HepG2 (cell line): ENCODE results near the gene TIMM13. TPM values are rescaled to one million over a fixed set of nuclear protein-coding genes. Genes with fewer than 3 reads are reported as not detected.

Source experiments
- ATAC-seq: fragments of 200-7000 bp; cut with Tn5 transposase; 3 replicates; pipeline ENCODE4 v1.9.1; 2020; ENCODE audit warnings: mild to moderate bottlenecking, moderate library complexity
- BruUV-seq: library from RNA; stranded (reverse); fragments of 400-500 nt; replicated peaks from 2 replicates; lab custom pipeline; 2021; lab: Mats Ljungman, UMichigan
- CTCF ChIA-PET: fragments of 300-600 bp; formaldehyde crosslinking; extraction: SDS; loops from one replicate; lab custom pipeline; 2021; ENCODE audit warnings: low total read pairs, inconsistent platforms, low intra/inter-chr PET ratio; lab: Yijun Ruan, JAX
- POLR2A ChIA-PET: fragments of 350-600 bp; sonication (Branson Sonifier 250); formaldehyde crosslinking; loops from one replicate; lab custom pipeline; 2020; ENCODE audit warnings: antibody characterized with exemption, inconsistent platforms; lab: Yijun Ruan, JAX
- DNase-seq: peaks from one replicate; pipeline ENCODE4 v3.0.0-alpha.2; 2015; ENCODE audit warnings: low spot score
- FAIRE-seq: peaks from 3 replicates; lab custom pipeline; 2011; peaks lifted over from hg19 to GRCh38; lab: Jason Lieb, UNC
- H2AFZ ChIP-seq: one replicate; pipeline ENCODE4 v1.6.1; 2011; ENCODE audit warnings: low read length, inconsistent platforms
- H3K27ac ChIP-seq: fragments of 300-600 bp; 3 replicates; pipeline ENCODE4 v1.8.0; 2011; ENCODE audit warnings: mixed run types, mild to moderate bottlenecking, mixed read lengths, low read length, inconsistent platforms; ENCODE audit not compliant: insufficient read depth; ENCODE audit errors: extremely low read length
- H3K27me3 ChIP-seq, 2 experiments: fragments of 200-600 bp in 1 of 2; 2 replicates in 1 of 2; 3 replicates in 1 of 2; pipeline versions ENCODE4 v1.6.0 to v1.8.0; 2011; ENCODE audit warnings: low read length in 2 of 2, mild to moderate bottlenecking in 2 of 2, moderate library complexity in 2 of 2, inconsistent platforms in 1 of 2; ENCODE audit not compliant: insufficient read depth in 2 of 2, control insufficient read depth in 1 of 2
- H3K36me3 ChIP-seq, 2 experiments: fragments of 200-600 bp in 1 of 2; replicated peaks in 1 of 2; 2 replicates in 1 of 2; 3 replicates in 1 of 2; pipeline versions ENCODE4 v1.5.1 to v1.8.0; 2011; ENCODE audit warnings: low read length in 2 of 2, inconsistent platforms in 1 of 2; ENCODE audit not compliant: insufficient read depth in 2 of 2, control insufficient read depth in 1 of 2
- H3K4me1 ChIP-seq: 2 replicates; pipeline ENCODE4 v1.5.1; 2012; ENCODE audit warnings: low read length, inconsistent platforms; ENCODE audit not compliant: insufficient read depth
- H3K4me2 ChIP-seq: 2 replicates; pipeline ENCODE4 v1.6.0; 2011; ENCODE audit warnings: low read depth, low read length, inconsistent platforms
- H3K4me3 ChIP-seq, 3 experiments: fragments of 200-600 bp in 1 of 3; sonication (generic), shearing (Covaris generic) in 1 of 3; replicated peaks in 1 of 3; 2 replicates each; pipeline ENCODE4 v1.5.1; 2011 to 2016; ENCODE audit warnings: low read length in 3 of 3, inconsistent platforms in 2 of 3, low read depth in 2 of 3, mild to moderate bottlenecking in 2 of 3, control low read depth in 1 of 3, mixed read lengths in 1 of 3; ENCODE audit not compliant: insufficient read depth in 1 of 3
- H3K79me2 ChIP-seq: one replicate; pipeline ENCODE4 v1.6.1; 2011; ENCODE audit warnings: low read length, inconsistent platforms; ENCODE audit not compliant: insufficient read depth
- H3K9ac ChIP-seq: 2 replicates; pipeline ENCODE4 v1.6.0; 2011; ENCODE audit warnings: mild to moderate bottlenecking, low read depth, low read length, inconsistent platforms; ENCODE audit not compliant: insufficient read depth
- H3K9me3 ChIP-seq: 2 replicates; pipeline ENCODE4 v1.5.1; 2012; ENCODE audit warnings: mild to moderate bottlenecking, low read length
- H4K20me1 ChIP-seq: 2 replicates; pipeline ENCODE4 v1.6.0; 2011; ENCODE audit warnings: inconsistent platforms, mild to moderate bottlenecking, low read length, moderate library complexity; ENCODE audit not compliant: insufficient read depth
- MNT ChIP-seq: fragments of 450-650 bp; IDR thresholded peaks from 2 replicates; pipeline ENCODE4 v1.6.1; 2016
- MTA3 ChIP-seq: sonication (generic); formaldehyde crosslinking; IDR thresholded peaks from 2 replicates; pipeline ENCODE4 v1.4.0; 2020; ENCODE audit warnings: missing genetic modification reagents
- NR3C1 ChIP-seq: sonication (generic); formaldehyde crosslinking; IDR thresholded peaks from 2 replicates; pipeline ENCODE4 v1.4.0; 2020; ENCODE audit warnings: missing genetic modification reagents
- ZNF121 ChIP-seq: sonication (generic); formaldehyde crosslinking; IDR thresholded peaks from 2 replicates; pipeline ENCODE4 v1.5.0; 2020; ENCODE audit warnings: mild to moderate bottlenecking, missing genetic modification reagents
- WGBS: methylation state at CpG from one replicate; pipeline ENCODE4 v1.1.6; 2017; ENCODE audit warnings: low lambda C conversion rate; 5-methylcytosine and 5-hydroxymethylcytosine counted together
- in situ Hi-C: cut with HindIII; loops from 2 replicates; pipeline ENCODE4 v1.10.0; 2017; ENCODE audit warnings: low pct_unique_long_range_greater_than_20kb; ENCODE audit not compliant: extremely low pct_ligation_motif_present
- intact Hi-C: fragments of 100-400 bp; cut with micrococcal nuclease; formaldehyde crosslinking; loops from one replicate; pipeline ENCODE4 v1.10.0; 2022; ENCODE audit not compliant: unreplicated experiment
- polyA plus RNA-seq, 8 experiments: library from polyadenylated mRNA; depleted of rRNA in 3 of 8; stranded (reverse) in 7 of 8; unstranded in 1 of 8; fragments of >200 nt; fragmentation: Illumina TruSeq in 4 of 8; extraction: Trizol in 4 of 8; gene quantifications; 2 replicates each; pipeline versions ENCODE4 v1.2.1 to v1.2.3, GENCODE V29; 2011 to 2016; ENCODE audit warnings: low read depth in 4 of 8, missing spikeins in 1 of 8, mixed read lengths in 1 of 8; ENCODE audit not compliant: insufficient read depth in 1 of 8
- total RNA-seq, 5 experiments: library from RNA; depleted of rRNA; stranded (reverse); fragments of >200 nt; fragmentation: Illumina TruSeq; extraction: Trizol; gene quantifications; 2 replicates each; pipeline ENCODE4 v1.2.3, GENCODE V29; 2016; ENCODE audit warnings: low read depth in 1 of 5
- TF ChIP-seq, protein P1 (sequence below): sonication (generic); formaldehyde crosslinking; IDR thresholded peaks from 2 replicates; pipeline ENCODE4 v1.5.0; 2020; ENCODE audit warnings: missing genetic modification reagents
- TF ChIP-seq, protein P2 (sequence below): sonication (generic); formaldehyde crosslinking; IDR thresholded peaks from 2 replicates; pipeline ENCODE4 v1.4.0; 2020; ENCODE audit warnings: missing genetic modification reagents
- TF ChIP-seq, protein P3 (sequence below), 2 experiments: sonication (generic) in 1 of 2; formaldehyde crosslinking in 1 of 2; IDR thresholded peaks; 2 replicates each; pipeline versions ENCODE4 v1.6.1 to v1.9.0; 2014 to 2022; ENCODE audit warnings: antibody characterized with exemption in 1 of 2, borderline replicate concordance in 1 of 2, inconsistent platforms in 1 of 2, low read depth in 1 of 2, missing genetic modification reagents in 1 of 2
- TF ChIP-seq, protein P4 (sequence below): sonication (generic); formaldehyde crosslinking; IDR thresholded peaks from 2 replicates; pipeline ENCODE4 v1.4.0; 2020; ENCODE audit warnings: mild to moderate bottlenecking, missing genetic modification reagents

TIMM13 gene
- total and polyA plus RNA-seq, 2 of the 13 experiments (the other 11 are each of a cell fraction or from before 2014, with no cell fraction given): 48.4 to 108 TPM

DNA sequence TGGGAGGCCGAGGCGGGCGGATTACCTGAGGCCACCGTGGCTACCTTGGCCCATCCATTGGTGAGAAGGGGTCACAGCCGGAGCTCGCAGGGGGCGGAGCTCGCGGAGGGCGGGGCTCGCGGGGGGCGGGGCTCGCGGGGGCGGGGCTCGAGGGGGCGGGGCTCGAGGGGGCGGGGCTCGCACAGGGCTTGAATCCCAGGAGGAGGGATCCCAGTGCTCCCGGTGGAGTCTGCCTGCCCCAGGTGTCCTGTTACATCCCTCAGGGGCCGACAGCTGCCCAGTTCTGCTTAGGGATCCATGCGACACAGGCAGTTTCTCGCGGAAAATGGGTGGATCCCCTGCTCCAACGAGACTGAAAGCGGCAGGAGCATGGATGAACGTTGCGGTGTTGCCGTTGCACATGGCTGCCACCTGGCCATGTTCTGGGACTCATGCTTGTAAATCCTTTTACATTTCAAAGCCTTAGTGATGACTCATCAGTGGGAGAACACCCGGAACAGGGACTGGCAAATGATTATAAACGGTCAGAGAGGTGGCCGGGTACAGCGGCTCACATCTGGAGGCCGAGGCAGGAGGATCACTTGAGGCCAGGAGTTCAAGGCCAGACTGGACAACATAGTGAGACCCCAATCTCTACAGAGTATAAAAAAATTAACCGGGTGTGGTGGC is 42.2 kb downstream of the TIMM13 start (continued):
- TF ChIP-seq, protein P1, sequence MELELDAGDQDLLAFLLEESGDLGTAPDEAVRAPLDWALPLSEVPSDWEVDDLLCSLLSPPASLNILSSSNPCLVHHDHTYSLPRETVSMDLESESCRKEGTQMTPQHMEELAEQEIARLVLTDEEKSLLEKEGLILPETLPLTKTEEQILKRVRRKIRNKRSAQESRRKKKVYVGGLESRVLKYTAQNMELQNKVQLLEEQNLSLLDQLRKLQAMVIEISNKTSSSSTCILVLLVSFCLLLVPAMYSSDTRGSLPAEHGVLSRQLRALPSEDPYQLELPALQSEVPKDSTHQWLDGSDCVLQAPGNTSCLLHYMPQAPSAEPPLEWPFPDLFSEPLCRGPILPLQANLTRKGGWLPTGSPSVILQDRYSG (CRISPR knock-in tag): no peak

DNA sequence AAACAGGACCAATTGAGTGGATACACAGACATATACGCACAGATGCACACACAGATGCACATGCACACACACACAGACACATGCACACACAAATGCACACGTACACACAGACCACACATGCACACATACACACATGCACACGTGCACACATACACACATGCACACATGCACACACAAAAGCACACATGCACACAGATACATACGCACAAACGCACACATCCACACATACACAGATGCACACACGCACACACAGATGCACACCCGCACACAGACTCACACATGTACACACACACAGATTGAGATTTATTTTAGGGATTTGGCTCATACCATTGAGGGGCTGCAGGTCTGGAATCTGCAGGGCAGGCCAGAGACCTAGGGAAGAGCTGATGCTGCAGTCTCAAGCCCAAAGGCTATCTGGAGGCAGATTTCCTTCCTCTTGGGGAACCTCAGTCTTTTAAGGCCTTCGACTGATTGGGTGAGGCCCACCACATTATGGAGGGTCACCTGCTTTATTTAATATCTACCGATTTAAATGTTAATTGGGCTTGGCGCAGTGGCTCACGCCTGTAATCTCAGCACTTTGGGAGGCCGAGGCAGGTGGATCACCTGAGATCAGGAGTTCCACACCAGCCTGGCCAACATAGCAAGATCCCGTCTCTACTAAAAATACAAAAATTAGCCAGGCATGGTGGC is 44.7 kb downstream of the TIMM13 start:
- CTCF ChIA-PET: no interaction called here
- intact Hi-C loops: no loop called here
- TF ChIP-seq, protein P2, sequence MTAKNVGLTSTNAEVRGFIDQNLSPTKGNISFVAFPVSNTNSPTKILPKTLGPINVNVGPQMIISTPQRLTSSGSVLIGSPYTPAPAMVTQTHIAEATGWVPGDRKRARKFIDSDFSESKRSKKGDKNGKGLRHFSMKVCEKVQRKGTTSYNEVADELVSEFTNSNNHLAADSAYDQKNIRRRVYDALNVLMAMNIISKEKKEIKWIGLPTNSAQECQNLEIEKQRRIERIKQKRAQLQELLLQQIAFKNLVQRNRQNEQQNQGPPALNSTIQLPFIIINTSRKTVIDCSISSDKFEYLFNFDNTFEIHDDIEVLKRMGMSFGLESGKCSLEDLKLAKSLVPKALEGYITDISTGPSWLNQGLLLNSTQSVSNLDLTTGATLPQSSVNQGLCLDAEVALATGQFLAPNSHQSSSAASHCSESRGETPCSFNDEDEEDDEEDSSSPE (CRISPR knock-in tag): no peak
- TF ChIP-seq, protein P3, sequence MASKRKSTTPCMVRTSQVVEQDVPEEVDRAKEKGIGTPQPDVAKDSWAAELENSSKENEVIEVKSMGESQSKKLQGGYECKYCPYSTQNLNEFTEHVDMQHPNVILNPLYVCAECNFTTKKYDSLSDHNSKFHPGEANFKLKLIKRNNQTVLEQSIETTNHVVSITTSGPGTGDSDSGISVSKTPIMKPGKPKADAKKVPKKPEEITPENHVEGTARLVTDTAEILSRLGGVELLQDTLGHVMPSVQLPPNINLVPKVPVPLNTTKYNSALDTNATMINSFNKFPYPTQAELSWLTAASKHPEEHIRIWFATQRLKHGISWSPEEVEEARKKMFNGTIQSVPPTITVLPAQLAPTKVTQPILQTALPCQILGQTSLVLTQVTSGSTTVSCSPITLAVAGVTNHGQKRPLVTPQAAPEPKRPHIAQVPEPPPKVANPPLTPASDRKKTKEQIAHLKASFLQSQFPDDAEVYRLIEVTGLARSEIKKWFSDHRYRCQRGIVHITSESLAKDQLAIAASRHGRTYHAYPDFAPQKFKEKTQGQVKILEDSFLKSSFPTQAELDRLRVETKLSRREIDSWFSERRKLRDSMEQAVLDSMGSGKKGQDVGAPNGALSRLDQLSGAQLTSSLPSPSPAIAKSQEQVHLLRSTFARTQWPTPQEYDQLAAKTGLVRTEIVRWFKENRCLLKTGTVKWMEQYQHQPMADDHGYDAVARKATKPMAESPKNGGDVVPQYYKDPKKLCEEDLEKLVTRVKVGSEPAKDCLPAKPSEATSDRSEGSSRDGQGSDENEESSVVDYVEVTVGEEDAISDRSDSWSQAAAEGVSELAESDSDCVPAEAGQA (IDR thresholded peaks at IDR 0.05; ENCODE audit: low read depth): no peak
- TF ChIP-seq, protein P3 (CRISPR knock-in tag; IDR thresholded peaks at IDR 0.05; ENCODE audit: borderline replicate concordance): no peak
- no peak for TF ChIP-seq NR3C1 (CRISPR knock-in tag)
- no peak for TF ChIP-seq MTA3
- TF ChIP-seq ZNF121 (CRISPR knock-in tag): peak; percentile 57; the same call in 1 of the 2 replicates
- peak; percentile 96 for TF ChIP-seq MNT
- TF ChIP-seq, protein P4, sequence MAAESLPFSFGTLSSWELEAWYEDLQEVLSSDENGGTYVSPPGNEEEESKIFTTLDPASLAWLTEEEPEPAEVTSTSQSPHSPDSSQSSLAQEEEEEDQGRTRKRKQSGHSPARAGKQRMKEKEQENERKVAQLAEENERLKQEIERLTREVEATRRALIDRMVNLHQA (CRISPR knock-in tag): no peak
- TF ChIP-seq, all 625 proteins: peak for 2
- Histone ChIP-seq H4K20me1 (no peaks in the 10 kb centered on the region), H3K79me2 (no peaks in the 10 kb centered on the region), H3K27me3 (peaks cover under 1 to 3% of the 10 kb centered on the region in 2 experiments; a peak in 2 of 5 replicates), H3K9ac (no peak overlapping the region), H3K36me3 (no peaks in the 10 kb centered on the region), H3K4me2 (no peak overlapping the region), H3K27ac (no peak overlapping the region), H3K4me3 (no peak overlapping the region), H2AFZ (no peak overlapping the region), H3K4me1 (peaks cover 14% of the 10 kb centered on the region), H3K9me3 (peaks cover 13% of the 10 kb centered on the region)
- ATAC-seq (no peak), DNase-seq (no peak), FAIRE-seq (no peak)
- in situ Hi-C loops: no loop called here
- BruUV-seq: no TSS peak
- 67% methylated on average over 12 of the region's 13 CpGs for WGBS
- POLR2A ChIA-PET: no interaction called here
